Tibial nerve (tissue), 4 donors: ENCODE results near the gene ROR1. TPM values are rescaled to one million over a fixed set of nuclear protein-coding genes. Genes with fewer than 3 reads are reported as not detected.
A peak's percentile ranks its signal among the peaks of the same experiment; 100 is the strongest.

Experiments used
- DNase-seq, 2 donors: peaks; one replicate each; pipeline ENCODE4 v3.0.0-alpha.2; 2019; ENCODE audit warnings: low spot score in 2 of 2
- H3K27ac ChIP-seq, 4 donors: fragments of 200-600 bp; sonication (generic) in 3 of 4; one replicate each; pipeline ENCODE4 v1.5.1; 2017 to 2019; ENCODE audit warnings: mild to moderate bottlenecking in 1 of 4
- H3K27me3 ChIP-seq, 2 donors: fragments of 200-600 bp; sonication (generic) in 1 of 2; one replicate each; pipeline versions ENCODE4 v1.5.1 to v1.6.0; 2017 to 2019
- H3K36me3 ChIP-seq, 3 donors: fragments of 200-600 bp; sonication (generic); one replicate each; pipeline ENCODE4 v1.5.1; 2018 to 2019
- H3K4me1 ChIP-seq, 4 donors: fragments of 200-600 bp; sonication (generic) in 3 of 4; one replicate each; pipeline ENCODE4 v1.5.1; 2017 to 2019
- H3K4me3 ChIP-seq, 4 donors: fragments of 200-600 bp; sonication (generic) in 3 of 4; one replicate each; pipeline ENCODE4 v1.5.1; 2017 to 2019; ENCODE audit warnings: mild to moderate bottlenecking in 1 of 4, moderate library complexity in 1 of 4
- H3K9me3 ChIP-seq, 4 donors: fragments of 200-600 bp; sonication (generic) in 3 of 4; one replicate each; pipeline ENCODE4 v1.5.1; 2017 to 2019
- EP300 ChIP-seq, 2 donors: sonication (generic); formaldehyde crosslinking; IDR thresholded peaks; one replicate each; pipeline ENCODE4 v1.6.1; 2017; ENCODE audit warnings: antibody characterized with exemption in 2 of 2, mild to moderate bottlenecking in 1 of 2
- POLR2A ChIP-seq, 2 donors: fragments of 450-650 bp; IDR thresholded peaks; one replicate each; pipeline ENCODE4 v1.6.1; 2017; ENCODE audit warnings: antibody characterized with exemption in 2 of 2, mild to moderate bottlenecking in 2 of 2, moderate library complexity in 2 of 2
- WGBS, 2 donors: methylation state at CpG; one replicate each; pipeline ENCODE4 v1.1.5; 2018; 5-methylcytosine and 5-hydroxymethylcytosine counted together
- total RNA-seq, 4 donors: library from RNA; depleted of rRNA; stranded (reverse); fragments of >200 nt; gene quantifications; one replicate each; pipeline ENCODE4 v1.1.0, GENCODE V29; 2016
- TF ChIP-seq, protein P1 (sequence below), 5 experiments: fragments of 200-600 bp in 3 of 5; fragments of 450-650 bp in 2 of 5; sonication (generic) in 3 of 5; IDR thresholded peaks; one replicate each; pipeline ENCODE4 v1.5.1; 2016 to 2019; ENCODE audit warnings: antibody characterized with exemption in 5 of 5, mild to moderate bottlenecking in 3 of 5, moderate library complexity in 2 of 5

The ROR1 gene
- total RNA-seq, 4 donors from 2014 or later: 10.5 to 47.7 (median 43.7) TPM

DNA sequence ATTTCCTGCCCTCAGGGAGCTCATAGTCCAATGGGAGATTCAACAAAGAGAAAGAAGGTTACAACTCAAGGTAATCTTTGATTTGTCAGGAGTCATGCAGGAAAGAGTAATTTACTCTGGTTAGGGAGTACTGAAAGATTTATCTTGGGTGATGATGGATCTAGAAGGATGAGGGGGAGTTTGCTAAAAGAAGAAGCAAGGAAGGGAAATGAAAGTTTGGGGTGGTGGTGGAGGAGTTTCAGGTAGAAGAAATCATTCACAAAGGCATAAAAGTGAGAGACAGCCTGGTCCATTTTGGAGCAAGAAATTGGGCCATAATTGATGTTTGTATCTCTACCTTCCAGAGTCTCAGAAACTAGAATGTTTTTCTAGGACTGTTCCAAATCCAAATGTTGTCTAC is 116.7 kb downstream of the ROR1 start:
- Histone ChIP-seq H3K4me3 (no peak overlapping the region), H3K9me3 (no peaks in the 10 kb centered on the region), H3K27ac (no peak overlapping the region), H3K36me3 (no peaks in the 10 kb centered on the region), H3K4me1 (peaks cover 0 to 17% (median 6%) of the 10 kb centered on the region in 4 donors), H3K27me3 (no peaks in the 10 kb centered on the region)
- no peak for DNase-seq
- TF ChIP-seq, protein P1, sequence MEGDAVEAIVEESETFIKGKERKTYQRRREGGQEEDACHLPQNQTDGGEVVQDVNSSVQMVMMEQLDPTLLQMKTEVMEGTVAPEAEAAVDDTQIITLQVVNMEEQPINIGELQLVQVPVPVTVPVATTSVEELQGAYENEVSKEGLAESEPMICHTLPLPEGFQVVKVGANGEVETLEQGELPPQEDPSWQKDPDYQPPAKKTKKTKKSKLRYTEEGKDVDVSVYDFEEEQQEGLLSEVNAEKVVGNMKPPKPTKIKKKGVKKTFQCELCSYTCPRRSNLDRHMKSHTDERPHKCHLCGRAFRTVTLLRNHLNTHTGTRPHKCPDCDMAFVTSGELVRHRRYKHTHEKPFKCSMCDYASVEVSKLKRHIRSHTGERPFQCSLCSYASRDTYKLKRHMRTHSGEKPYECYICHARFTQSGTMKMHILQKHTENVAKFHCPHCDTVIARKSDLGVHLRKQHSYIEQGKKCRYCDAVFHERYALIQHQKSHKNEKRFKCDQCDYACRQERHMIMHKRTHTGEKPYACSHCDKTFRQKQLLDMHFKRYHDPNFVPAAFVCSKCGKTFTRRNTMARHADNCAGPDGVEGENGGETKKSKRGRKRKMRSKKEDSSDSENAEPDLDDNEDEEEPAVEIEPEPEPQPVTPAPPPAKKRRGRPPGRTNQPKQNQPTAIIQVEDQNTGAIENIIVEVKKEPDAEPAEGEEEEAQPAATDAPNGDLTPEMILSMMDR (IDR thresholded peaks at IDR 0.05): no peak
- TF ChIP-seq POLR2A (IDR thresholded peaks at IDR 0.05) (no peak), EP300 (IDR thresholded peaks at IDR 0.05) (no peak)

DNA sequence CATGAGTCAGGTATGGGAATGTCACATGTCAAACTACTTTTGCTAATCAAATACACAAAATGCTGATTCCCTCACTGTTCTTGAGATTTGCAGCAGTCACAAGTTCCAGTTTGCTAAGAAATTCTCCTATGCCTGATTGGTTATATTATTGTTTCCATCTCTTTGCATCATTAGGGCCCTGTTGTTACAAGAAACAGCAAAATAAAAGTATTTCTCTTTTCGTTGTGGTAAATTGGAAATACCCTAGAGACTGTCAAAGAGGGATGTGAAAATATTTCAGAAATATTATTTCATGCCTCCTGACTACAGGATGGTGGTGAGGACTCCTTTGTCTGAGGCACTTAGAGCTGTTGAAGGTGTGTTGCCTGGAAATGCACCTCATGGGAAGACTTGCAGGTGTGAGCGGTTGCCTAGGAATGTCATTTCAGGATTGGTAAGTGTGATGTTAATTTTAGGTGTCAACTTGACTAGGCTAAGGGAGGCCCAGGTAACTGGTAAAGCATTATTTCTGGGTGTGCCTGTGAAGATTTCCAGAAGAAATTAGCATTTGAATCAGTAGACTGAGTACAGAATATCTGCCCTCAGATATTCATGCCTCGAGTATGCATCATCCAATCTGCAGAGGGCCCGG is 117.4 kb downstream of the ROR1 start:
- H3K9me3 ChIP-seq: no peaks in the 10 kb centered on the region
- WGBS, 2 donors: 91 to 92% methylated on average over 4 of the region's 4 CpGs
- no peaks in the 10 kb centered on the region for H3K27me3 ChIP-seq
- no peaks in the 10 kb centered on the region for H3K36me3 ChIP-seq
- TF ChIP-seq POLR2A (IDR thresholded peaks at IDR 0.05) (no peak), EP300 (IDR thresholded peaks at IDR 0.05) (no peak)
- TF ChIP-seq, protein P1 (IDR thresholded peaks at IDR 0.05): no peak
- no peak for DNase-seq
- no peak overlapping the region for H3K4me3 ChIP-seq
- H3K4me1 ChIP-seq: peaks cover 0 to 17% (median 6%) of the 10 kb centered on the region in 4 donors
- H3K27ac ChIP-seq: no peak overlapping the region

DNA sequence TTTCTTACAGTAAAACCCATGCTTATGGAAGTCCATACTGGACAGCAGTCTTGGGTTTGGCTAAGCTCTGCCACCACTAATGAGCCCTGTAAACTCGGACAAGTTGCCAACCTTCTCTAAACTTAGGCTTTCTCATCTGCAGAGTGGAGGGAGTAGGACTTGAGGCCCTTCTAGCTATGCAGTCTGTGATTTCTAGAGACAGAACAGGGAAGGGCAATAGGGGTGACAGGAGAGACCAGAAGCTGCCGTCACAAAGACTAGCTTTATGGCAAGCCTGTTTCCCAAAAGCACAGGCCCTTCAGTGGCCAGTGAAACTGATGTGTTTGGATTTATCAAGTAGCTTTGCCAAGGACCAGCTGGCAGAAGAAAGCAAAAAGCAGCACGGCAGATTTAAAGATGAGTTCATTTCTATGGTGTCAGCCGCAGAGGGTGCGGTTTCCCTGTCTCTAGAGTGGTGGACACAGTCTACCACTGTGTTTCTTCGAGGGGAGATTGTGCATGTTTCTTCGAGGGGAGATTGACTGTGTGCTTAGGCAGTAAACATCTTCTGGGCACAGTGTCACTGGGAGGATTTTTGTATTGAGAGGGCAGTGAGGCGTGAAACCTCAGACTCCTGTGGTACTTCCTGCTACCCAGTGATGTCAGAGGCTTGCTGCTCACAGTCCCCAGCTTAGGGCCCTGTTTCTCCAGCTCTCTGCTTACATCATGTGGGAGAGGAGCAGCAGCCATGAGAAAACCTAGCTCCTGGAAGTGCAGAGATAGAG is 119.0 kb downstream of the ROR1 start:
- Histone ChIP-seq H3K4me1 (peaks cover 0 to 10% (median 6%) of the 10 kb centered on the region in 4 donors), H3K4me3 (no peak overlapping the region), H3K27ac (peak overlapping the region in 3 of 4 donors; percentile 67 to 74 (median 72)), H3K27me3 (no peaks in the 10 kb centered on the region), H3K36me3 (no peaks in the 10 kb centered on the region), H3K9me3 (no peaks in the 10 kb centered on the region)
- TF ChIP-seq EP300 (IDR thresholded peaks at IDR 0.05): no peak
- no peak for TF ChIP-seq POLR2A (IDR thresholded peaks at IDR 0.05)
- TF ChIP-seq, protein P1 (IDR thresholded peaks at IDR 0.05): no peak
- no peak for DNase-seq
- WGBS, 2 donors: 45 to 57% methylated on average over 8 of the region's 8 CpGs

DNA sequence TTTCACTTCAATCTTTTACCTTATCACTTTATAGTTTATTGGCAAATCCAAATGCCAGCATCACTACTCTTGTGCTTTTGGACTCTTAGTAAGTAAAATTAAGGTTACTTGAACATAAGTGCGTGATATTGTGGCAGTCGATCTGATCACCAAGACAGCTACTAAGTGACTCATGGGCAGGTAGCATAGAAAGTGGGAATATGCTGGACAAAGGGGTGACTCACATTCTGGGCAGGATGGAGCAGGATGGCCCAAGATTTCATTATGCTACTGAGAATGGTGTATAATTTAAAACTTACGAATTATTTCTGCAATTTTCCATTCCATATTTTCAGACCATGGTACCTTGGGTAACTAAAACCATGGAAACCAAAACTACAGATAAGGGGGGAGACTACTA is 120.2 kb downstream of the ROR1 start:
- no peaks in the 10 kb centered on the region for H3K9me3 ChIP-seq
- no peak overlapping the region for H3K4me3 ChIP-seq
- H3K4me1 ChIP-seq: peaks cover 0 to 19% (median 6%) of the 10 kb centered on the region in 4 donors
- 96 to 97% methylated on average over 3 of the region's 3 CpGs for WGBS, 2 donors
- no peaks in the 10 kb centered on the region for H3K27me3 ChIP-seq
- no peak for DNase-seq
- TF ChIP-seq POLR2A (IDR thresholded peaks at IDR 0.05) (no peak), EP300 (IDR thresholded peaks at IDR 0.05) (no peak)
- TF ChIP-seq, protein P1 (IDR thresholded peaks at IDR 0.05): no peak
- no peak overlapping the region for H3K27ac ChIP-seq
- H3K36me3 ChIP-seq: no peaks in the 10 kb centered on the region

DNA sequence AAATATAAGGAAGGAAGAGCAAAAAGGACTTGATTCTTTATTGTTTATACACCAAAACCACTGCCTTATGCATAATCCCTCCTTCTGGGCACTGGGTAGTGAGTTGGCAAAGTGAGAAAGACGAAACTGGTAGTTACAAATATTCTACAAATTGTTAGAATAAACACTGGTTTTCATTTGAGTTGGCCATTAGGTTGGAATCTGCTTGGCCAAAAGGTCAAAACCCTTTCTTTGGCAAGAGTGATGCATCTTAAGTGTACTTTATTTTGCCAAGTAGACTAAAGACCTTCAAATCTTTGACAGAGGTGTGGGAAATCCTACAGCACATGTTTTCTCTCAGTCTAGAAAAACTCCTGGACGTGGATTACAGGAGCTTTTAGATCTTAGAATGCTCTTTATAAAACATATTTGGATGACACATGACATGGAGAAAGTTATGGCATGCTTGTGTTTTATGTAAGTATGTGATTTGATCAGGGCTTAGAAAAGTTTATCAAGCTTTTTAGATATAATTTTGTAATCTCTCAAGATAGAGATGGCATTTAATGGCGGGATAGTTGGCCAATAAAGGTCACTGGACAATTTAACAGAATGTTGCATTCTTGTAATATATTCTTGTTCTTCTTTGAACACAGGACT is 120.9 kb downstream of the ROR1 start:
- no peak for TF ChIP-seq EP300 (IDR thresholded peaks at IDR 0.05)
- TF ChIP-seq, protein P1 (IDR thresholded peaks at IDR 0.05): no peak
- TF ChIP-seq POLR2A (IDR thresholded peaks at IDR 0.05): no peak

More for the DNA sequence above, 120.9 kb downstream of the ROR1 start:
- Histone ChIP-seq H3K27me3 (no peaks in the 10 kb centered on the region), H3K36me3 (no peaks in the 10 kb centered on the region), H3K9me3 (no peaks in the 10 kb centered on the region), H3K4me1 (peaks cover 0 to 26% (median 6%) of the 10 kb centered on the region in 4 donors), H3K27ac (no peak overlapping the region), H3K4me3 (no peak overlapping the region)
- 80% methylated on average over 3 of the region's 3 CpGs for WGBS, 2 donors
- no peak for DNase-seq
